M059J (cell line): ENCODE data around the gene OPN4. TPM values are rescaled to one million over a fixed set of nuclear protein-coding genes. Genes with fewer than 3 reads are reported as not detected.

Experiments
- DNase-seq: peaks from one replicate; pipeline ENCODE4 v3.0.0-alpha.2; 2012; ENCODE audit warnings: low read depth
- total RNA-seq: library from RNA; depleted of rRNA; stranded (reverse); fragments of >200 nt; shearing (Covaris generic); gene quantifications from 2 replicates; pipeline ENCODE4 v1.2.3, GENCODE V29; 2014

The OPN4 gene
- total RNA-seq, 1 experiment from 2014 or later: 0.52 TPM

DNA sequence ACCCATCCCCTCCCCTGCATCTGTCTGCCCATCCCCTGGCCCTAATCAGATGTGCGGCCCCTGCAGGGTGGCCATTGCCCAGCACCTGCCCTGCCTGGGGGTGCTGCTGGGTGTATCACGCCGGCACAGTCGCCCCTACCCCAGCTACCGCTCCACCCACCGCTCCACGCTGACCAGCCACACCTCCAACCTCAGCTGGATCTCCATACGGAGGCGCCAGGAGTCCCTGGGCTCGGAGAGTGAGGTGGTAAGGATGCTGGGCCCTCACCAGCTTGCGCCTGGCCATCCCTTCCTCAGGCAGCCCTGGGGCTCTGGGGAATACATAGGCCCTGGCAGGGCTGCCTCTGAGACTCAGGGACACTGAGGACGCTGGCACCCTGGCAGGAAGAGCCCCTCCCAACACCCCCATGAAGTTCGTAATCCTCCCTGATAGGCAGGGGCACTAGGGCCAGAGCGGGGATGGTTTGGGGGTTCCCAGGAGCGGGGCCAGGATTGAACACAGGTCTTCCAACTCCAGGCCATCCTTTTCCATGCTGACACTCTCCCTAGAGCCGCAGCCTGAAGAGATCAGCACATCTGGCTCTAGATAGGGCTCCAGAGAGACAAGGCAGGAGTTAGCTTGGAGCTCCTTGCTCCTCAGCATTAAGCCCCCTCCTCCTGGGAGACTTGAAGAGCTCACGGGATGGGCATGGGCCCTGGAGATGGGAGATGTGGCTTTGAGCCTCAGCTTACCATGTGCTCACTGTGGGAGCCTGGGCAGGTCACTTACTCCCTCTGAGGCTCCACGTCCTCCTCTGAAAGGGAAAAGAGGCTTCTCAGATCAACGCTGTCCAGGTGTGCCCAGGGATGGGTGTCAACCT, 8.1 kb downstream of the OPN4 start:
- no peak for DNase-seq

GRCh38 chr10:86663046-86663345, 8.6 kb downstream of the OPN4 start:
- DNase-seq: no peak

- DNase-seq: no peak
These were observed 9.4 kb downstream of the OPN4 start for GRCh38 chr10:86663576-86664339.

GRCh38 chr10:86664341-86665217, 10.2 kb downstream of the OPN4 start:
- DNase-seq: peak; percentile 25

DNA sequence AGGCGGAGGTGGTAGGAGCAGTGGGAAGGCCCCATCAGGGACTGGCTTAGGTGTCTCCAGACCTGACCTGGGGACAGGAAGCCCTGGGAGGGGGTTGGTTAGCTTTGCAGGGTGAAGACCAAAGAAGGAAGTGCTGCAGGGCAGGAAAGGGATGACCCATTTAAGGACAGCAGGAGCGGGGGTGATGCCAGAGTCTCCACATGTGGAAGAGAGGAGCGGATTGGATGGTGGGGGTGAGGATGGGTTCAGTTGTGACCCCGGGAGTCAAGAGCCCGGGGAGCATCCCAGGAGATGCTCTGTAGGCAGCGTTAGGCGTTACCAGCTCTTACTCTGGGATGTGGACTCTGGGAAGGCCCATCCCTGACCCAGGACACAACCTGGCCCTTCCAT, 10.9 kb downstream of the OPN4 start:
- DNase-seq: peak; percentile 27

DNA sequence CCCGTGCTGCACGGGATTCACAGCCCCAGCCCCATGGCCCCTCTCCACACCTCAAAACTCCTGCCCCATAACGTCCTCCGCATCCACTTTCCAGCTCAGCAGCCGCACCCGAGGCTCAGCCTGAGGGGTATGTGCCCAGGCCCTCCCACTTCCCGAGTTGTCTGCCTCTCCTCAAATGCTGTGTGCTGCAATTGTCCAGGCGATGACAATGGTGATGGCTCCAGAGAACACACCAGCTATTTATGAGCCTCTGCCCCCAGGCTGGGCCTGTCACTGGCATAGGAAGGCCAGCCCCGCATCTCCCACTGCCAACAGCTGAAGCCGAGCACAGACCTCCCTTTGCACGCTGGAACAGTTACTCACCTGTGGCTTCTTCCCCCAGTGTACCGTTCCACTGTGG, 11.5 kb downstream of the OPN4 start:
- no peak for DNase-seq

DNA sequence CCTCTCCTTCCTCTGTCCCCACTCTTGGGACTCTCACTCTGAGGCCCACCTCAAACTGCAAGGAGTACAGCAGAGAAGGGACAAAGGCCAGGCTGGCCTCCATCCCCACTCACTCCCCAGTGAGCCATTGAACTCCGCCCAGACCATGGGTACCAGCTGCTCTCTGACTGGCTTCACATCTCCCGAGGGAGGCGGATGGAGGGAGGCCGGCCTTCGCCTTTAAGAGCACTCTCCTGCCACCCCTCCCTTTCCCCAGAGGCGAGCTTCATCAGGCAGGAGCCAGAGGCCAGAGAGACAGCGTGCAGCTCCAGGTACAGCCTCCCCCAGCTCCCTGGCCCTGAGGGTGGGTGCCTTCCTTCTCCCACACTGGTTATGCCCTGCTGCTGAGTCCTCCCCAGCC, 12.2 kb downstream of the OPN4 start:
- DNase-seq: no peak

- no peak for DNase-seq
These were observed 13.3 kb downstream of the OPN4 start for GRCh38 chr10:86667421-86668181.

DNA sequence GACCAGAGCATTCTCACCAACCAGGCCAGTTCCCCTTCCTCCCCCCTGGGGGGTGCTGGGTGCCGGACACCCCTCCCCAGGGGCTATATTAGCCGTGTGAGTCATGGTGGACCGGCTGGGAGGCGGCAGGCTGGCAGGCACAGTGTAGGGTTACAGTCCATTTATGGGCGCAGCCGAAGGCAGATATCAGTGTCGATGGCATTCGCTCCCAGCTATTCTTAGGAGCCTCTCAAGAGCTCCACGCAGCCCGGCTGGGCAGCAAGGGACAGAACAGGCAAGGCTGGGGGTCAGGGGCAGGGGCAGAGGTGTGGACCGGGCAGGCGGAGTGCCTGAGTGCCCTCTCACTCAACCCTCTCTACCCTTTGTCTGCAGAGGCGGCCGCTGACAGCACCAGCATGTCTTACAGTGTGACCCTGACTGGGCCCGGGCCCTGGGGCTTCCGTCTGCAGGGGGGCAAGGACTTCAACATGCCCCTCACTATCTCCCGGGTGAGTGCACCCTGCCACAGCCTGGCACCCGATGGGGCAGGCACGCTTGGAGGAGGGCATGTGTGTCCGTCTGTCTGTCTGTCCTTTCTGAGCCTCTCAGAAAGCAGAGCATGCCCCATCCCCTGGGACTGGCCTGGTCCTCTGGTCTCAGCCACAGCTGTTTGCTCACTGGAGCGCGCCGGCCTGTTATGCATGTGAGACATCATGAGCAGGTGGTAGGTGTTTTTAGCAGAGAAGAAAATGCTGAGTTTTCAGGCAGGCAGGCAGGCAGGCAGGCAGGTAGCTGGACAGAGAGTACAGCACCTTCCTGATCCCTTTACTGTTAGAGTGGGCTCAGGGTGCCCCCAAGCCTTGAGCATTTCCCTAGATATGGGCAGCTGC, 14.2 kb downstream of the OPN4 start, which contains the start of gene LDB3:
Gene LDB3 (plus strand): TSS at position 215 of the 869 bp plus-strand sequence. CDS start 181 bp downstream, at position 396.
- peak; percentile 82 for DNase-seq

- no peak for DNase-seq
These were observed 16.0 kb downstream of the OPN4 start for GRCh38 chr10:86670290-86670811.

DNA sequence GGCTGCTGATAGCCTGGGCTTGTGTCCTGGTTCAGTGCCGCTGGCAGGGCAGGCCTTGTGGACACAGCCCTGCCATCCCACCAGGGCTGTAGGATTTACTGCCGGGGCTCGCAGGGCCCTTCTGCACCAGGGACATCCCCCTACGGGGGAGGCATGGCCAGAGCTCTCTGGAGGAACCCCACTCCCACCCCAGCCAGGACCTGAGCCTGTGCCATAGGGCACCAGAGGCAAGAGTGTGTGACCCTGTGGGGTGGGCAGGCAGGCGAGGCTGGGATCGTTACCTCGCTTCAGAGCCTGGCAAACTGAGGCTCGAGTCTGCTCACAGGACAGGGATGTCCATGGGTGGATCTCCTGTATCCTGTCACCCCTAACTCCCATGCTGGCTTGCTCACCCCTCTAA, 16.5 kb downstream of the OPN4 start:
- DNase-seq: no peak

DNA sequence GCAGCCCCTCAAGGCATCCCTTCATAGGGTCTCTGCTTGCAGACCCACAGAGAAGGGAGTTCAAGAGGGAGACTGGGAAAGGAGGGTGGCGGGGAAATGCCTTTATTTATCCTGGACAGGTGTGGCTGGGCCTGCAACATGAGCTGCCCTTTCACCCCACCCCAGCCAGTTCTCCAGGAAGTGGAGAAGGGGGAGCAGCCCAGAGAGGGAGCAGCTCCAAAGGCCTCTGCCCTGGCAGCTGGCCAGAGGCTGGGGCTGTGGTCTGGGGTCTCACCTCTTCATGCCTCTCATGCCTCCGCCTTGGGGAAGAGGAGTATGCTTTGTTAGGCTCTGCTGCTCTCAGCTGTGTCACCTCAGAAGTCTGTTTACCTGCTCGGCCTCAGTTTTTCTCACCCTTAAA, 17.1 kb downstream of the OPN4 start:
- DNase-seq: no peak

GRCh38 chr10:86671985-86672710, 17.8 kb downstream of the OPN4 start:
- DNase-seq: no peak

- no peak for DNase-seq
These were observed 19.0 kb downstream of the OPN4 start for GRCh38 chr10:86673216-86673826.

GRCh38 chr10:86673827-86674581, 19.7 kb downstream of the OPN4 start:
- no peak for DNase-seq

DNA sequence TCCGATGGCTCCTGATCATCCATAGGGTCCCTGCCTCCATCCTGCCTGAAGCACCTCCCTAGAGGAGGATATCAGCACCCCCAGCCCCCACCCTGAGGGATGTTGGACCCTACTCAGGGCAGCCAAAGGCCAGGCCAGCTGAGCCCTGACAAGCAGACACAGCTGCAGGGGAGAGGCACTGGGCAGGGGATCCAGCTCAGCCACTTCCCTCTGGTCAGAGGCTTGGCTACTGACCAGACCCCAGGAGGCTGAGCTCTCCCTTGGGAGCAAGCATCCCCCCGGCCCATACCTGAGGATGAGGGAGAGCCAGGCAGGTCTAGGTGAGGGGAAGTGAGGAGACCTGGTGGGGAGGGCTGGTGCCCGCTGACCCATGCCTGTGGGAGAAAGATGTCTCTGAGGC, 20.6 kb downstream of the OPN4 start:
- DNase-seq: no peak

- no peak for DNase-seq
These were observed 23.0 kb downstream of the OPN4 start for GRCh38 chr10:86677374-86677773.
